Muscle of back (tissue), 11 donors: ENCODE data around the gene FIGLA. TPM values are rescaled to one million over a fixed set of nuclear protein-coding genes. Genes with fewer than 3 reads are reported as not detected.
"Not testable (repeated sequence)": the region's sequence is repeated elsewhere in the genome, so short reads cannot be mapped to it uniquely, and the experiment has no call there.

ENCODE experiments used
- DNase-seq, 3 donors: peaks; one replicate each; pipeline versions ENCODE4 v3.0.0 to v3.0.0-alpha.2; 2013
- polyA plus RNA-seq, 10 donors: library from polyadenylated mRNA; unstranded; fragments of 120-200 nt; gene quantifications; one replicate each; pipeline ENCODE4 v1.2.1, GENCODE V29; 2013; ENCODE audit not compliant: insufficient read length in 10 of 10

The FIGLA gene
- polyA plus RNA-seq, 10 donors = 0.22 TPM; not detected in 9

DNA sequence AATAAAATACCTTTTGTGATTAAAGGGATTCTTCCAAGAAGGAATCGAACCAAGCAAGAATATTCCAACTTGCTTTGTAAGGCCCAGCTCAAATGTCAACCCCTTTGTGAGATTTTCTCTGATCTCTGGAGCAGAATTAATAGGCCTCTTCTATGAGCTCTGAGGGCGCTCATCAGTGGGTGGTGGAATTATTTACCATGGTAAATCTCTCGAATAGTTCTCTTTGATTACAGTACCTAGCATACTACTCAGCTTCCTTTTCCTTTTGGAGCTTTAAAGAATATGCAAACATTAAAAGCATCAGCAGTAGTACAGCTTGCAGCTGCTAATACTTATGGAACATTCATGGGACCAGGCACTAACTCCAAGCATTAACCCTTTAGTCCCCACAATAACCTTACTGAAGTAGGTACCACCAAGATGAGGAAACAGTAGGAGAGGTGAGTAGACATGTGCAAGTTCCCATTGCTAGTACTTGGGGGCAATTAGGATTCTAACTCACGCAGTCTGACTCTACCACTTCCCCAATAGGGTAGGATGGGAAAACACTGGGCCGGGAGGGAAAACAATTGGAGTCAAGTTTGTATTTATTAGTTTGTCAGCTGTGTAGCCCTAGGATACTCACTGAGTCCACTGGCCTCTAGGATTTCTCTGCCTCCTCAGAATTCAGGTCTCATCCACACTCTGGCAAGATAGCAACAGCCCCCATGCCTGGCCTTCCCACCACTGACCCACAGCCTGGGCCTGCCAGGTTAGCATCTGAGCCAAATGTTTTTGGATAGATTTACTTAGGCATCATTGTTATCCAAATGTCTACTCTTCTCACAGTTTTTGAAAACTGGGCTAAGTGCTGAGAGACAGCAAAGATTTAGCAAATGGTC is 44.1 kb downstream of the FIGLA start:
- peak in 2 of 3 donors; percentile 10 to 67 for DNase-seq

DNA sequence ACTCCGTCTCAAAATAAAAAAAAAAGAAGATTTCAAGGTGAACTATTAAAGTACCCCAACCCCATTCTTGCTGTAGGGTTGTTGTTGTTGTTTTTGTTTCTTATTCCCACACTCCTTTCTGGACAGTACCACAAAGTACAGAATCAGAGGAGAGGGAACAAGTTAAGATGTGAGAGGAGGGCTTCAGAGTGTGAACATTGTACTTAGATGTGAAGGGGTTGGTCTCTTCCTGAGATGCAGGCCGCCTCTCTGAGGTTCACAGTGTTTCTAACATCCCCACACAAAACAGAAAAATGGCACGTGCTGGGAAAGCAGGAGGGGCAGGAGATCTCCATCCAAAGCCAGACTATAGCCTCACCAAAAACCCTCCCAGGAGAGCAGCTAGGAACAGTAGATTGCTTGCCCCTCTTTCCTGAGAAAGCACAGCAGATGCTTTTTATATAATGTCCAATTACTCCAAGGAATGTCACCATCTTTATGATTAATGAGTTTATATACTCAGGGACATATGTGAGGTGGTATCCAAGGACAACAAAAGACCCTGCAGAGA is 45.1 kb downstream of the FIGLA start:
- DNase-seq = peak in 2 of 3 donors; percentile 7 to 52

DNA sequence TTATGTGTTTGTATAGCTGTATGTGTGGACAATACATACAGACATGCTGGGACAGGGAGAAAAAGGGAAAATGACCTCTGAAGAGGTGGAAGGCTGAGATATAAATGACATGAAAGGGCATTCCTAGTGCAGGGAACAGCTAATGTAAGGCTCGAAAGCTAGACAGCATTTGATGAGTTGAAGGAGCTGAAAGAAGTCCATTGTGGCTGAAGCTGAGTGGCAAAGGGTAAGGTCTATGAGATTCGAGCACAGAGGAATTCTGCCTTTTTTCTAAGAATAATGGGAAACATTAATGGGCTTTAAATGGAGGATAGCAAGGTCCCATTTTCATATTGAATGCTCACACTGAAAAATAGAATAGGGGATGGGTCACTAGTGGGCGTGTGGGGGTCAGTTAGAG is 46.0 kb downstream of the FIGLA start:
- DNase-seq = no peak

DNA sequence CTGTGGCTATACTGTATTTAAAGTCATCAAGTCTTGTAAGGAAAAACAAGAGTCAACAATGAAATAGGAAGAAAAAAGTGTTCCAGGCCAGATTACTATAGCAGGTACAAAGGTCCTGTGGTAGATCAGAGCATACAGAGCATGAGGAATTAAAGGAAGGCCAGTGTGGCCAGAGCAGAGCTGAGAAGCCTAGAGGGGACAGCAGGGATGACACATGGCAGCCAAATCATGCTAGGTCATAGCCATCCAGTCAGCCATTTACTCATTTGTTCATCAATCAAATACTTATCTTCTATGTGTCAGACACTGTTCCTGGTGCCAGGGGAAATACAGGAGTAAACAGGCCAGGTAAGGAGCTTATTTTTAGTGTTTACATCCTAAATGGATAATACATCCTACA is 46.8 kb downstream of the FIGLA start:
- DNase-seq = no peak

DNA sequence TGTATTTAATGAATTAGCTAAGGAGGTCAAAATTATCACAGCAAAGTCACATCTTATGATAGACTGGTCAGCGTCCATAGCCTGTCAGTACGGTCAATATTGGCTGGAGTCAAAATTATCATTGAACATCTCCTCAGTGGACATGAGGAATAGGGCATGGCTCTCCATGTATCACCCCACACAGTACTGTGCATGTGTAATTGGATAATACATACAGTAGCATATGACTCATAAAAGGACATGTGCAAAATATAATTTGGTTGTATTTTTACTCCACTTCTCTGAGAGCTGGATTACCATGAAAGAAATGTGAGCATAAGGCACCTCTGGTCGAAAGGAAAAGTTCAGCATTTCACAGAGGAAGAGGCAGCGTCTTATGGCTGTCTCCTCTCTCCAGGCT is 47.4 kb downstream of the FIGLA start:
- no peak for DNase-seq

DNA sequence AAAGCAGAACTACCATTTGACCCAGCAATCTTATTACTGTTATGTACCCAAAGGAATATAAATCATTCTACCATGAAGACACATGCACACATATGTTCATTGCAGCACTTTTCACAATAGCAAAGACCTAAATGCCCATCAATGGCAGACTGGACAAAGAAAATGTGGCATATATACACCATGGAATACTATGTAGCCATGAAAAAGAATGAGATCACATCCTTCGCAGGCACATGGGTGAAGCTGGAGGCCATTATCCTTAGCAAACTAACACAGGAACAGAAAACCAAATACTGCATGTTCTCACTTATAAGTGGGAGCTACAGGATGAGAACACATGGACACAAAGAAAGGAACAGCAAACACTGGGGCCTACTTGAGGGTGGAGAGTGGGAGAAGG is 51.0 kb downstream of the FIGLA start:
- DNase-seq = not testable (repeated sequence)

DNA sequence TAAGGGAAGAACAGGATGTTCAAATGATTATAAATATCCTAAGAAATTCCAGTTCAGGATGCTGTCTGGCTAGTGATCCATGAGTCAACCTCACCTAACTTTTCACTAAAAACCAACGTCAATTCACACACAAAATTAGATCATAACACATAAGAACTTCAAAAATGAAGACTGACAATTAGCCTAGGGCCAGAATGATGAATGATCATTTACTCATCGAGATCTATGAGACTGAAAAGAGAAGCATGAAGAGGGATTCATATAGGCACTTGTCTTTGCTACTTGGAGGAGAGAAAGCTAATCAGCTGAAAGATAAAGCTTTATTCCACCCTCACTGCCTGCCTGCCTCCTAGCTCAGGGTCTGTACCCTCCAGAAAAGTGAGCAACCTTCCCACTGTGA is 52.3 kb downstream of the FIGLA start:
- no peak for DNase-seq

DNA sequence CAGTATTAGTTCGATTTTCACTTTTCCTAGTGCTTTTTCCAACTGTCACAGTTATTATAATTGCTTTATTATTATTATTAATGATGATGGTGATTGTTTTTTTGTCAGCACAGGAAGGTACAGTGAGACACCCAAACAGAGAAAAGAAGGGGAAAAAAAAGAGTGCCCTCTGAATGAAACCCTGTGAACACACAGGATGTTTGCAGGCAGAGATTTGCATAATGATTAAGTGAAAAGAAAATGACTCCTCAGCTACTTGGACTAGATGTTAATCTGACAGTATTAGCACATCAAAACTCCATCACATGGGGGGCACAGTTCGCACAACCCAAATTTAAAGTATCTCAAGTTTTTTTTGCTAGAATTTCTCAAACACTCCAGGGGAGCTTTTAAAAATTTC is 55.4 kb downstream of the FIGLA start:
- no peak for DNase-seq

DNA sequence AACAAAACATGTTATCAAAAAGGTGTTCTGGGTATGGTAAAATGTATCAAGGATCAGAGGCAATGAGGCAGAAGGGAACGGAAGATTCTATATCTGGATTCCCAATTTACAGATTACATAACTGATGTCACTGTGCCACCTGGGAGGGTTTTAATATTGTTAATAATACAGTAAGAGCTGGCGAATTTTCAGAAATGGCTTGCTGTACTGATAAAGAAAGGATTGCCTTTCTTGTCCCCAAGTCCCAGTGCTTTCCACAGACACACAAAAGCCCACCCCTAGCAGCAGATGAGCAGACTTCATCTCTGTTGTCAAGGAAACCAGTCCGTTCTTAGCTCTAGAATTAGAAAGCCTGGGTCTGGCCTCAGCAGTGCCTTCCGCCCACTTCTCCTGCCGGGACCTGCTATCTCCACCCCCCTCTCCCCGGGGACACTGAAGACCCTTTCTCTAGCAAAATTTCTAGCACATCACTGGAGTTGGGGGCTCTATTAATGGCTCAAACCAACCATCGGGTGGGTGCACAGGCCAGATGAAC is 56.7 kb downstream of the FIGLA start:
- peak in 1 of 3 donors; percentile 9 for DNase-seq

DNA sequence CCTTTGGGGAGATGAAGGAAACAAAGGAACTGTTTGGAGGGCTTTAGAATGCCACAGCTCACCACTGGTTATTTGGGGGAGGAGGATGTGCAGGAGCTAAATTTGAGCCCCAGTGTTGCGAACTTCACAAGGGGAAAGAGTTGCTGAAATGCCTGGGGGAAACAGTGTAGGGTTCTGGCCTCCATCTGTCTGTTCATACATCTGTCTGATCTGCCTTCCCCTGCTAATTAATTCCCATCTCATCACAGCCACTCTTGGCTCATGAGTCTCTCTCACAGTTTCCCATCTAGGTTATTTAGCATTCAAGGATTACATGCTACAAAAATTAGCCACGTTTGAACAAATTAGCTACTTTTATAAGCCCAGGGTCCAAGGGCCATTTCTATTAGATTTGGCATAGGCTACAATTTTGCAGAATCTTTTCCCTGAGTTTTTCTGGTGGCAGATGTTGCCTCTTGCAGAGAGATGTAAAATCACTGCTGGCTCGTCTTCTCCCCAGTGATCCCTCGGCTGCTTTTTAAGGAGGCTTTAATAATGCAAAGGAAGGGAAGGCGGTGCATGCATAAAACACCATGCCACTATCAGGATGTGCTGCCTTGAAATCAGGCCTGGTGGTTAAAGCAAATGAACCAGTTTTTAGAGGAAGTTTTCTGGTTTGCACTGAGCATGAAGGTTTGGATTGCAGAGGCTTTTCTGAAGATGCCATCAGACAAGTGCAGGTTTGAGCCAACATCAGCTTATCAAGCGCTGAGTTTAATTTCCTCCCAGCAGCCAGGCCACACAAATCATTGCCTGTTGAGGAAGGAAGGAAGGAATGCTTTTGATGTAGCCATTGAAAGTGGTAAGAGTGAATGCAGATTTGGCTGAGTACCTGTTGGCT is 57.4 kb downstream of the FIGLA start:
- DNase-seq = no peak

DNA sequence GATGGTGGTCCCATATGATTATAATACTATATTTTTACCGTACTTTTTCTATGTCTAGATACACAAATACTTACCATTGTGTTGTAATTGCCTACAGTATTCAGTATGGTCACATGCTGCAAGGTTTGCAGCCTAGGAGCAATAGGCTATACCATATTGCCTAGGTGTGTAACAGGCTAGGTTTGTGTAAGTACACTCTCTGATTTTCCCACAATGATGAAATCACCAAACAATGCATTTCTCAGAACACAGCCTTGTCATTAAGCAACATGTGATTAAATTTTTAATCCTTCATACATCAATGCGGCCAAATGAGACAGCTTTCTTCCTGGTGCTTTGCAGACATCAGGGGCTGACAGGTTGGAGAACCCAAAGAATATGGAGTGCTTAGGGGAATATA is 59.7 kb downstream of the FIGLA start:
- no peak for DNase-seq

DNA sequence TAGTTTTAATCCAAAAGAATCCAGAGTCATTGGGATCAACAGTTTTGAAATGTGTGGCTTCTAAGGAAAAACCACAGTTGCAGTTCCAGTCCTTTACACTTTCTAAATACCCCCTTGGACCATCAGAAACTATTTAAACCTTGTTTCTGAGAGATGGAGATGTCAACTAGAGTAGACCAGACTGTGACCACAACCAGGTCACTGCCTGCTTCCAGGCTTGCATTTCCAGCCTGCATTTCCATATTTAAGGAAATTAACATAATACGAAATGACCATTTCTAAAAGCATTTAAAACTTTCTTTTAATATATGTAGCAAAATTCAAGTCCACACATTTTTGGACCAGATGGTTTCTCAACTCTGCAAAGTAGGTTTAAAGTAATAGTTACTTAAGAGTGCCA is 60.8 kb downstream of the FIGLA start:
- no peak for DNase-seq

DNA sequence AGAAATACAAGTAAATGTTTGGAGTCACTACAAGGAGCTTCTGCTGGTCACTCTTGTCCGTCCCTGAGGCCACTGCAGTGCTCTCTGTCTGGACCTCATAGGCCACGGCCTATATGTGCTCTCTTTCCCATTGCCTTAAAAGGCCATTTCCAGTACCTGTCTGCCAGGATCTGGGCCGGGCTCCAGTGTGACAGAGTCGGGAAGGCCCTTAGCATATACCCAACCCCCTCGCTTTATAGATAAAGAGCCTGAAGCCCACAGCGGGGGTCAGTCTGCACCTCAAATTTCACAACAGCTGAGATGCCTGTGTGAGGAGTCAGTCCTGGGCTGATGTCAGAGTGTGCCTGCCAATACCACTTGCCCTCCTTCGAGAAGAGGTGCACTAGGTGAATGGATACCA is 62.3 kb downstream of the FIGLA start:
- no peak for DNase-seq

Other genes with a start within 250 kb of the FIGLA start
- 1 to 10 TPM in 3 of 10 donors, under 1 TPM in 7; 0.22 to 1.3 (median 0.92) TPM for gene TGFA, start 236.8 kb downstream of the FIGLA start, polyA plus RNA-seq
- gene ADD2, start 22.4 kb downstream of the FIGLA start, polyA plus RNA-seq = 1 to 10 TPM; 2.4 to 7.3 (median 3.2) TPM
- under 1 TPM in 8 of 10 donors, not detected in 2; 0.07 to 0.86 (median 0.19) TPM for gene CLEC4F, start 30.0 kb upstream of the FIGLA start, polyA plus RNA-seq
- under 1 TPM in 7 of 10 donors, not detected in 3; 0.12 to 0.87 (median 0.28) TPM for gene CD207, start 45.2 kb upstream of the FIGLA start, polyA plus RNA-seq
- gene VAX2, start 109.9 kb upstream of the FIGLA start, polyA plus RNA-seq = 1 to 10 TPM; 2.3 to 4.4 (median 3.8) TPM
- gene ATP6V1B1, start 145.3 kb upstream of the FIGLA start, polyA plus RNA-seq = 1 to 10 TPM in 6 of 10 donors, under 1 TPM in 4; 0.56 to 3.1 (median 1.2) TPM
- gene ANKRD53, start 188.0 kb upstream of the FIGLA start, polyA plus RNA-seq = 1 to 10 TPM in 8 of 10 donors, under 1 TPM in 2; 0.56 to 1.8 (median 1.2) TPM
- gene TEX261, start 204.2 kb upstream of the FIGLA start, polyA plus RNA-seq = 10 to 100 TPM; 34.6 to 51.4 (median 39.0) TPM